ENCODE measurements around the gene CNKSR1.

The CNKSR1 gene

DNA sequence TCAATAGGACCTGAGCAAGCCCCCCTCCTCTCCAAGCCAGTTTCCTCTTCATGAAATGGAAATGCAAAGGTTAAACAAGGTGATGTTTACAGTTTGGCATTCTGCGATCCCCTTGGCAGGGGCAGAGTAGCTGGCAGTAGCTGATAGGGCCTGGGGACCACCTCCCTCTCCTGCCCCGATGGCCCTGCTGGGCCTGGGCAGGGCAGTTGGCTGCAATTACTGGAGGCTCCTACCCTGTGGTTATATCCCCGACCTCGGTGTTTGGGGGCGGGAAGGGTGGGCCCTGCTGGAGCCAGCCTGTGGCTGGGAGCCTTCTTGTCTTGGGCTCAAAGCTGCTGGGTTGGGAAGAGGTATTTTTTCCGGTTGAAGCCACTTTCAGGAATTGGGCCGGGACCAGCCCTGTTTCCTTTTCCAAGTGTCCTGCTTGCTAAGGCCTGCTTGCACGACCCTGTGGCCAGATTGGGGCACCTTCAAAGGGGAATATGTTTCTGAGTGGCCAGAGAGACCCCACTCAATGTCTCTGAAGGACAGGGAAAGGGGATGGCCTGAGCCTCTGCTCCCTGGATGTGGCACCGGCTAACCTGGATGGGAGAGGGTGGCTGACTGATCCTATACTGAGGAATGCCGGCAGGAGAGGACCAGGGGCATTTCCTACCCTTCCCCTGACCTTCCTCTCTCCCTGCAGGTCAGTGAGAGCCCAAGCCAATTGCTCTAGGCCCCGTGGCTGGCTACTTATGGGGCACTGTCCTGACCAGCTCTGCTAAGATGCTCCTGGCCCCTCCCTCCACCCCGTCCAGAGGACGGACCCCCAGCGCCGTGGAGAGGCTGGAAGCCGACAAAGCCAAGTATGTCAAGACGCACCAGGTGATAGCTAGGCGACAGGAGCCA lies 16.5 kb upstream of the CNKSR1 start:
- no peak for DNase-seq (ENCODE audit: low read depth, low spot score)

DNA sequence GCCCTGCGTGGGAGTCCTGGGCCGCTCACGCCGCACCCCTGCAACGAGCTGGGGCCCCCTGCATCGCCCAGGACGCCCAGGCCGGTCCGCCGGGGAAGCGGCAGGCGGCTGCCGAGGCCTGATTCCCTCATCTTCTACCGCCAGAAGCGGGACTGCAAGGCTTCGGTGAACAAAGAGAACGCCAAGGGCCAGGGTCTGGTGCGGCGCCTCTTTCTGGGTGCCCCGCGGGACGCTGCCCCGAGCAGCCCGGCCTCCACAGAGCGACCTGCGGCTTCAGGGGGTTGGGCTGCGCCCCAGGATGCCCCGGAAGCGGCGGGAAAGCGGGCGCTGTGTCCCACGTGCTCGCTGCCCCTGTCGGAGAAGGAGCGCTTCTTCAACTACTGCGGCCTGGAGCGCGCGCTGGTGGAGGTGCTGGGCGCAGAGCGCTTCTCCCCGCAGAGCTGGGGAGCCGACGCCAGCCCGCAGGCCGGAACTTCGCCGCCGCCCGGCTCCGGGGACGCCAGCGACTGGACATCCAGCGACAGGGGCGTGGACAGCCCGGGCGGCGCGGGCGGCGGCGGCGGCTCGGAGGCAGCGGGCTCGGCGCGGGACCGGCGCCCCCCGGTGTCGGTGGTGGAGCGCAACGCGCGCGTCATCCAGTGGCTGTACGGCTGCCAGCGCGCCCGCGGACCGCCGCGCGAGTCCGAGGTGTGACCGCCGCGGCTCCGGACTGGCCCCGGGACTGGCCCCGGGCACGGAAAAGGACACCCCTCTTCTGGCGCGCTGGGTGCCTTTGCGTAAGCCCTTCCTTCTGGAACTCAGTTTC lies 15.7 kb upstream of the CNKSR1 start:
- DNase-seq (ENCODE audit: low read depth, low spot score), result no peak

GRCh38 chr1:26162220-26162709 lies 15.0 kb upstream of the CNKSR1 start:
- no peak for DNase-seq (ENCODE audit: low read depth, low spot score)

DNA sequence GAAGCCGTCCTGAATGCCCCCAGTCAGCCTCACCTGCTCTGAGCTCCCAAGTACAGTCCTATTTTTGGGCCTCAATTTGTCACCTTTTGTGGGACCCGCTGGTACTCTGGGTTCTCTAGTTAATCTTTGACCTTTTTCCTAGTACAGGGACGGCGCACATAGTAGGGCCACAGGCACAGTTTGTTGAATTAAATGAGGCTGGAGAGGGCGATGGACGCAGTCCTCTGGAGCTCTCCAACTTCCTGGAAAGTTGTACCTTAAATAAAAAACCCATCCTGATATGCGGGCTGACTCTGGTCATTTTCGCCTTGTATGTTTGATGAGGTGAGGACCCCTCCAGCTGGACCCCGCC lies 13.6 kb upstream of the CNKSR1 start:
- no peak for DNase-seq (ENCODE audit: low read depth, low spot score)

- peak; percentile 8 for DNase-seq (ENCODE audit: low read depth, low spot score)
These were observed 13.0 kb upstream of the CNKSR1 start for GRCh38 chr1:26164036-26164860.

GRCh38 chr1:26164861-26165842 lies 12.1 kb upstream of the CNKSR1 start:
- DNase-seq (ENCODE audit: low read depth, low spot score), result no peak

DNA sequence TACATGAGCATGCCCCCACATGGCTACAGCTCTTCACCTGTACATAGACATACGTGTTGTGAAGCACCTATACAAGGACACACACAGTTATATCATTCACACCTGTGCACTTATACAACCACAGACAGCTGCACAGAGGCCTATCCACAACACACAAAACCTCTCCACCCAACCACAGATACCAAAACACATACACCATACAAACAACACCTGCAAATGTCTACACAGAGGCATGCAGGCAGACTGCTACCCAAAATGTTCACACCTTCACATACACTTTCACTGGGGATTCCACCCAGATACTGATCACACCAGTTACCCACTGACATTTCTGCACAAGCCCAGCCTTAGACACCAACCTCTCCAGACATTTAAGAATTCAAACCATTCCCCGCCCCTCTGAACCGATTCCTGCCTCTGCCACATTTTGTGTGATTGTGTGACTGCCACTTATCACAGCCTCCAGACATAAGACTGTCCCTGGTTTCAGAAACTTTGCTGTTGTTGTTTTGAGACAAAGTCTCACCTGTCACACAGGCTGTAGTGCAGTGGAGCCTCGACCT lies 10.5 kb upstream of the CNKSR1 start:
- DNase-seq (ENCODE audit: low read depth, low spot score), result no peak

DNA sequence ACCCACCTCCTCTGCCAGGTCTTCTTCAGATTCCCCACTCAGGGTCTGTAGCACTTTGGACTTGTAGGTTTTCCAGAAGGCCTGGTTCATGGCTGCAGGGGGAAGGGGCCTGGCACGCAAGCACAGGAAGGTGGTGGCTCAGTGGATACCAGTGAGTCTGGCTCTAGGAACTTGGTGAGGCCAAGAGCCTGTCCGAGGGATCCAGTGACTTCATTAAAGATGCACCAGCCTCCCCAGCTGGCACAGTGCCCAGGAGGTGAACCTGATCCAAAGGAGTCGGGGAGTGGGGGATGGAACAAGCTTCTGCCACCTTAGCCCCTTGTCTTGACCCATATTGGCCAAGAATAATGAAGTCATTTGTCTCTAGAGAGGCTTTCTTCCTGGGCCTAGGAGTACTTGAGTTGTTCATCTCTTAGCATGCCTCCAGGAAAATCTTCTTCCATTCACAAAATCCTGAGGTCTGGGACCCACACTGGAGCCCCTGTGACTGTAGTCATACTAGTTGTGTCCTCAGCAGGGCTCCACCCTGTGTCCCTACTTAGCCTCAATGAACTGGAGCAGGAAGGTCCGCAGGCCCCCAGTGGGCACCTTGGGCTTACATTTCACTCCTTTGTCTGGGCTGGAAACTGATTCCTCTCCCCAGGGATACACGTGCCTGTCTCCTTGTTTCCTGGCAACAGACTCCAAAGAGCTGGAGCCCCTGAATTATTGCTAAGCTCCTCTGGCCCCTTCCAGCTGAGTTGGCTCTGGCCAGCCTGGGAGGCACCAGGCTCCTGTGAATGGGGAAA lies 8.7 kb upstream of the CNKSR1 start, which contains the start of gene C1orf232:
C1orf232 (minus strand) TSS at position 554 of the 788 bp plus-strand sequence; CDS start at position 90, 464 bp downstream.
- DNase-seq (ENCODE audit: low read depth, low spot score), result no peak

DNA sequence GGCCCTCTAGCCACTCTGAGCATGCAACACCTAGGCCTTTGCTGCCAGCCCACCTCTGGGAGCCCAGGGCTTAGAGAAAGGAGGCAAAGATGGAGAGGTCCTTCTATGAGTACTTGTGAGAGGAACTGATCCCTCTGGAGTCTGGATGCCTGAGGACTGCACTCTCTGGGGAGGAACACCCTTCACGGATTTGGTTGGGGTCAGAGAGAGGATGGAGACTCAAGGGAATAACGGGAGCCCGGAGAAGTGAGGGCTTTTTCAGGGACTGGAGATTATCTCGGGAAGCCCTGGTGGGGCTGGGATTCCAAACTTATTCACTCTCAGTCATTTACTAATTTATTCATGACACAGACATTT lies 8.1 kb upstream of the CNKSR1 start:
- DNase-seq (ENCODE audit: low read depth, low spot score), result no peak

- peak; percentile 74 for DNase-seq (ENCODE audit: low read depth, low spot score)
These were observed 7.4 kb upstream of the CNKSR1 start, which contains the start of gene ZNF593 for GRCh38 chr1:26169669-26170471. TSS of gene ZNF593 (plus strand) at chr1:26169908. CDS start at chr1:26169984, 76 bp downstream.

DNA sequence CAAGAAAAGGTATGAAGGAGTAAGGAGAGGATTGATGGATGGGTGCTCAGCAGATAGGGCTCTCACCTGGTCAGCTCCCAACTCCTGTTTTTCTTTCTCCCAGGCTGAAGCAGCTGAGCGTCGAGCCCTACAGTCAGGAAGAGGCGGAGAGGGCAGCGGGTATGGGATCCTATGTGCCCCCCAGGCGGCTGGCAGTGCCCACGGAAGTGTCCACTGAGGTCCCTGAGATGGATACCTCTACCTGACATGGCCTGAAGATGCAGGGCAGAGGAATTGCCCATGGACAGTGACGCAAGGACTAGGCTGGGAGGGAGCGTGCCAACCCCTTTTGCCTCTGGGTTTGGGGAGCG lies 6.8 kb upstream of the CNKSR1 start:
- no peak for DNase-seq (ENCODE audit: low read depth, low spot score)

GRCh38 chr1:26171084-26172072 lies 5.9 kb upstream of the CNKSR1 start, which contains the start of gene ZNF593OS:
TSS of gene ZNF593OS (minus strand) at chr1:26171832. CDS start at chr1:26171661, 171 bp downstream.
- DNase-seq (ENCODE audit: low read depth, low spot score), result no peak

DNA sequence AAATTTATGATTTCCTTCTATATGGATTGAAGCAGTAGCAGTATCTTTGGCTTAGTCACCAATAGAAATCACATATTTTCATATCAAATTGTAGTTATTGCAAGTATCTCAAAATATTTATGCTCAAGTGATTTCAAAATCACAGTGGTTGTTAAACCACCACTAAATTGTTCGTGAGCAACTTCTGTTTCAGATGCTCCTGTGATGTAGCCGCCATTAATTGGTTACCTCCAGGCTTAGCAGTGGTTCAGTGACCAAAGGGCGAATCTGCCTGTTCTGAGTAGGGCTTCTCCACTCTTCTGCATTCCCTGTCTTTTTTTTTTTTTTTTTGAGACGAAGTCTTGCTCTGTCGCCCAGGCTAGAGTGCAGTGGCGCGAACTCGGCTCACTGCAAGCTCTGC lies 1.9 kb upstream of the CNKSR1 start:
- DNase-seq (ENCODE audit: low read depth, low spot score), result no peak

DNA sequence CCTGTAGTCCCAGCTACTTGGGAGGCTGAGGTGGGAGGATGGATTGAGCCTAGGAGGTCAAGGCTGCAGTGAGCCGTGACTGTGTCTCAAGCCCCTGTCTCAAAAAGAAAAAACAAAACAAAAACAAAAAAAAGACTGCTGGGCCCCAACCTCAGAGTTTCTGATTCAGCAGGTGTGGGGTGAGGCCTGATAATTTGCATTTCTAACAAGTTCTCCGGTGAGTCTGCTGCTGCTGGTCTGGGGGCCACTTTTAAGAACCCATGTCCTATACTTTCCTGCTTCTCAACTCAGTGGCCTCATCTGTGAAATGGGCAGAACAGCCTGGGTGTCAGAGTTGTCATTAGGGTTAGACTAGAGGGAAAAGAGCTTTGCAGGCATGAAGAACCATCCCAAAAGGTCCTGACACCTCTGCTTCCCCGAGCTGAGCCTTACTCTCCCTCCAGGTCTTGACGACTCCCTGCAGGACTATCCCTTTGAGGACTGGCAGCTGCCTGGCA lies 2.8 kb downstream of the CNKSR1 start:
- no peak for DNase-seq (ENCODE audit: low read depth, low spot score)

- DNase-seq (ENCODE audit: low read depth, low spot score), result no peak
These were observed 4.5 kb downstream of the CNKSR1 start for GRCh38 chr1:26181586-26182382.

- DNase-seq (ENCODE audit: low read depth, low spot score), result no peak
These were observed 5.0 kb downstream of the CNKSR1 start for GRCh38 chr1:26182383-26182696.

Measured in activated naive CD8-positive, alpha-beta T cell treated with anti-CD3 and anti-CD28 coated beads, Interleukin-2, amount 50 U/mL, for 16 hours (primary cell).